GM12891 (cell line): ENCODE measurements around the gene PIKFYVE.
"Not testable (repeated sequence)": the region's sequence is repeated elsewhere in the genome, so short reads cannot be mapped to it uniquely, and the experiment has no call there.

Experiments used
- DNase-seq: peaks from one replicate; pipeline ENCODE4 v3.0.0; 2011; ENCODE audit warnings: low spot score; ENCODE audit not compliant: insufficient read length
- FAIRE-seq: peaks from 2 replicates; lab custom pipeline; 2011; peaks lifted over from hg19 to GRCh38; lab: Jason Lieb, UNC
- PAX5 ChIP-seq: IDR thresholded peaks from 2 replicates; pipeline ENCODE4 v1.6.1; 2011; ENCODE audit warnings: low read length, moderate library complexity, mild to moderate bottlenecking; ENCODE audit not compliant: insufficient read depth, severe bottlenecking
- POLR2A ChIP-seq: IDR thresholded peaks from 2 replicates; pipeline ENCODE4 v1.6.1; 2011; ENCODE audit warnings: low read depth, low read length, control low read depth
- POLR2AphosphoS5 ChIP-seq: IDR thresholded peaks from 2 replicates; pipeline ENCODE4 v1.6.1; 2011; ENCODE audit warnings: low read depth, low read length, control low read depth
- POU2F2 ChIP-seq: IDR thresholded peaks from 2 replicates; pipeline ENCODE4 v1.6.1; 2011; ENCODE audit warnings: low read depth, mild to moderate bottlenecking, control low read depth, low read length, moderate library complexity
- SPI1 ChIP-seq: IDR thresholded peaks from 2 replicates; pipeline ENCODE4 v1.6.1; 2011; ENCODE audit warnings: low read depth, low read length, control low read depth
- TAF1 ChIP-seq: IDR thresholded peaks from 2 replicates; pipeline ENCODE4 v1.6.1; 2011; ENCODE audit warnings: low read depth, low read length, control low read depth

PIKFYVE gene

GRCh38 chr2:208371634-208371935 lies 105.5 kb downstream of the PIKFYVE start:
- no peak for DNase-seq
- FAIRE-seq, result no peak
- no peak for TF ChIP-seq PAX5
- no peak for TF ChIP-seq TAF1
- no peak for TF ChIP-seq POU2F2
- no peak for TF ChIP-seq POLR2A
- no peak for TF ChIP-seq POLR2AphosphoS5

- TF ChIP-seq SPI1 (no peak), POLR2AphosphoS5 (no peak), POLR2A (no peak), TAF1 (no peak), POU2F2 (no peak), PAX5 (no peak)
- DNase-seq (peak; percentile 29), FAIRE-seq (peak; percentile 80)
These were observed 107.5 kb downstream of the PIKFYVE start for GRCh38 chr2:208373460-208374089.

GRCh38 chr2:208375491-208376068 lies 109.5 kb downstream of the PIKFYVE start:
- FAIRE-seq, result no peak
- no peak for TF ChIP-seq PAX5
- TF ChIP-seq SPI1, result no peak
- TF ChIP-seq POLR2A, result no peak
- no peak for TF ChIP-seq POU2F2
- no peak for TF ChIP-seq POLR2AphosphoS5
- no peak for TF ChIP-seq TAF1
- DNase-seq, result no peak

- not testable (repeated sequence) for DNase-seq, FAIRE-seq
These were observed 111.3 kb downstream of the PIKFYVE start for GRCh38 chr2:208377344-208377860.

GRCh38 chr2:208379192-208379591 lies 113.1 kb downstream of the PIKFYVE start:
- FAIRE-seq (no peak), DNase-seq (no peak)
- TF ChIP-seq TAF1 (no peak), PAX5 (no peak)

- FAIRE-seq, result no peak
- DNase-seq, result no peak
- TF ChIP-seq PAX5, result no peak
- no peak for TF ChIP-seq POLR2AphosphoS5
- TF ChIP-seq POLR2A, result no peak
- no peak for TF ChIP-seq TAF1
- no peak for TF ChIP-seq SPI1
These were observed 118.6 kb downstream of the PIKFYVE start for GRCh38 chr2:208384637-208385036.

- FAIRE-seq, result no peak
- no peak for DNase-seq
- TF ChIP-seq TAF1 (no peak), POU2F2 (no peak), POLR2A (no peak), POLR2AphosphoS5 (no peak), PAX5 (no peak), SPI1 (no peak)
These were observed 120.5 kb downstream of the PIKFYVE start for GRCh38 chr2:208386541-208386940.

GRCh38 chr2:208389940-208390339 lies 123.9 kb downstream of the PIKFYVE start:
- TF ChIP-seq POLR2A, result no peak
- TF ChIP-seq PAX5, result no peak
- TF ChIP-seq TAF1, result no peak
- TF ChIP-seq SPI1, result no peak
- TF ChIP-seq POU2F2, result no peak
- TF ChIP-seq POLR2AphosphoS5, result no peak
- FAIRE-seq, result no peak
- no peak for DNase-seq

- FAIRE-seq (no peak), DNase-seq (no peak)
- TF ChIP-seq PAX5 (no peak), SPI1 (no peak), POLR2A (no peak), POLR2AphosphoS5 (no peak), TAF1 (no peak)
These were observed 126.2 kb downstream of the PIKFYVE start for GRCh38 chr2:208392300-208392699.

GRCh38 chr2:208396796-208397195 lies 130.7 kb downstream of the PIKFYVE start:
- not testable (repeated sequence) for DNase-seq, FAIRE-seq

- no peak for FAIRE-seq
- TF ChIP-seq SPI1, result no peak
- no peak for TF ChIP-seq POLR2AphosphoS5
- no peak for TF ChIP-seq PAX5
- TF ChIP-seq POU2F2, result no peak
- TF ChIP-seq POLR2A, result no peak
- TF ChIP-seq TAF1, result no peak
- no peak for DNase-seq
These were observed 133.1 kb downstream of the PIKFYVE start for GRCh38 chr2:208399201-208399600.
